CD14-positive monocyte (primary cell): ENCODE data around the gene PI4KA. TPM values are rescaled to one million over a fixed set of nuclear protein-coding genes. Genes with fewer than 3 reads are reported as not detected.
"Not testable (repeated sequence)": the region's sequence is repeated elsewhere in the genome, so short reads cannot be mapped to it uniquely, and the experiment has no call there.

Experiments
- DNase-seq, 3 donors: peaks; one replicate each; pipeline ENCODE4 v3.0.0-alpha.2; 2011 to 2022
- H2AFZ ChIP-seq: 2 replicates; pipeline ENCODE4 v1.6.0; 2012; ENCODE audit warnings: mild to moderate bottlenecking, low read depth, low read length, inconsistent platforms; ENCODE audit not compliant: insufficient read depth, poor library complexity, severe bottlenecking
- H3K27ac ChIP-seq, 2 donors: 1 replicate in 1 of 2; 2 replicates in 1 of 2; pipeline ENCODE4 v1.5.1; 2012 to 2013; ENCODE audit warnings: low read length in 2 of 2, control low read depth in 1 of 2, inconsistent platforms in 1 of 2, low read depth in 1 of 2, mild to moderate bottlenecking in 1 of 2
- H3K27me3 ChIP-seq, 2 donors: one replicate each; pipeline versions ENCODE4 v1.6.0 to v1.6.1; 2011 to 2013; ENCODE audit warnings: low read length in 2 of 2; ENCODE audit not compliant: control insufficient read depth in 2 of 2, insufficient read depth in 2 of 2
- H3K36me3 ChIP-seq, 2 donors: replicated peaks in 1 of 2; 1 replicate in 1 of 2; 2 replicates in 1 of 2; pipeline versions ENCODE4 v1.5.1 to v1.6.1; 2012 to 2013; ENCODE audit warnings: low read length in 2 of 2, control low read depth in 1 of 2, inconsistent platforms in 1 of 2, mild to moderate bottlenecking in 1 of 2; ENCODE audit not compliant: insufficient read depth in 2 of 2, control insufficient read depth in 1 of 2
- H3K4me1 ChIP-seq, 2 donors: 1 replicate in 1 of 2; 2 replicates in 1 of 2; pipeline versions ENCODE4 v1.5.1 to v1.6.1; 2012 to 2013; ENCODE audit warnings: low read length in 2 of 2, control low read depth in 1 of 2, inconsistent platforms in 1 of 2, mild to moderate bottlenecking in 1 of 2, moderate library complexity in 1 of 2; ENCODE audit not compliant: insufficient read depth in 2 of 2, control insufficient read depth in 1 of 2
- H3K4me2 ChIP-seq: replicated peaks from 2 replicates; pipeline ENCODE3; 2012; ENCODE audit warnings: low read length, moderate library complexity, mild to moderate bottlenecking; ENCODE audit not compliant: poor library complexity, severe bottlenecking; ENCODE audit errors: extremely low read depth
- H3K4me3 ChIP-seq, 3 experiments: fragments of 200-600 bp in 1 of 3; sonication (generic) in 1 of 3; replicated peaks in 1 of 3; 1 replicate in 2 of 3; 2 replicates in 1 of 3; pipeline ENCODE4 v1.5.1; 2011 to 2013; ENCODE audit warnings: low read length in 3 of 3, mild to moderate bottlenecking in 3 of 3, control low read depth in 2 of 3, low read depth in 2 of 3, inconsistent platforms in 1 of 3, moderate library complexity in 1 of 3
- H3K79me2 ChIP-seq: 2 replicates; pipeline ENCODE4 v1.6.0; 2012; ENCODE audit warnings: mild to moderate bottlenecking, control low read depth, inconsistent platforms, low read length, moderate library complexity; ENCODE audit not compliant: insufficient read depth
- H3K9ac ChIP-seq: 2 replicates; pipeline ENCODE4 v1.6.0; 2017; ENCODE audit warnings: low read length, mild to moderate bottlenecking; ENCODE audit not compliant: insufficient read depth, poor library complexity, severe bottlenecking
- H3K9me3 ChIP-seq, 2 donors: replicated peaks in 1 of 2; 1 replicate in 1 of 2; 2 replicates in 1 of 2; pipeline versions ENCODE4 v1.5.1 to v1.6.1; 2012 to 2013; ENCODE audit warnings: low read length in 2 of 2, control low read depth in 1 of 2; ENCODE audit not compliant: control insufficient read depth in 1 of 2, insufficient read depth in 1 of 2
- H4K20me1 ChIP-seq: 2 replicates; pipeline ENCODE4 v1.6.0; 2012; ENCODE audit warnings: mild to moderate bottlenecking, low read length, control low read depth, moderate library complexity; ENCODE audit not compliant: insufficient read depth
- H3K27ac Mint-ChIP-seq, 7 donors: one replicate each; pipeline ENCODE4 v1.8.0; 2020; ENCODE audit warnings: mild to moderate bottlenecking in 7 of 7, mixed read lengths in 7 of 7, moderate library complexity in 6 of 7, inconsistent platforms in 2 of 7
- H3K27me3 Mint-ChIP-seq, 3 donors: one replicate each; pipeline ENCODE4 v1.8.0; 2021 to 2022; ENCODE audit warnings: low read depth in 3 of 3, mild to moderate bottlenecking in 3 of 3, mixed read lengths in 3 of 3, moderate library complexity in 3 of 3, inconsistent platforms in 1 of 3
- H3K36me3 Mint-ChIP-seq, 2 donors: one replicate each; pipeline ENCODE4 v1.8.0; 2020; ENCODE audit warnings: mixed read lengths in 2 of 2, inconsistent platforms in 1 of 2, mild to moderate bottlenecking in 1 of 2
- H3K4me1 Mint-ChIP-seq: one replicate; pipeline ENCODE4 v1.8.0; 2020; ENCODE audit warnings: mild to moderate bottlenecking, mixed read lengths
- H3K4me3 Mint-ChIP-seq, 2 donors: one replicate each; pipeline ENCODE4 v1.8.0; 2020; ENCODE audit warnings: mild to moderate bottlenecking in 2 of 2, mixed read lengths in 2 of 2, moderate library complexity in 1 of 2
- H3K9me3 Mint-ChIP-seq, 7 donors: one replicate each; pipeline ENCODE4 v1.8.0; 2020 to 2022; ENCODE audit warnings: mixed read lengths in 7 of 7, mild to moderate bottlenecking in 6 of 7, moderate library complexity in 6 of 7, inconsistent platforms in 2 of 7
- CTCF ChIP-seq: fragments of 200-600 bp; IDR thresholded peaks from one replicate; pipeline ENCODE4 v1.8.0; 2022; ENCODE audit warnings: antibody characterized with exemption, mild to moderate bottlenecking
- WGBS: methylation state at CpG from one replicate; pipeline ENCODE4 v1.1.5; 2013; ENCODE audit warnings: missing lambda C conversion rate; ENCODE audit not compliant: insufficient coverage; 5-methylcytosine and 5-hydroxymethylcytosine counted together
- intact Hi-C, 2 donors: fragments of 100-400 bp; cut with micrococcal nuclease; formaldehyde crosslinking; loops; one replicate each; pipeline versions ENCODE4 v1.15.0 to v1.15.1; 2023
- polyA plus RNA-seq, 3 donors: library from polyadenylated mRNA; depleted of rRNA in 1 of 3; unstranded in 2 of 3; stranded (reverse) in 1 of 3; fragments of 300-500 nt in 2 of 3; fragments of >200 nt in 1 of 3; fragmentation: Illumina TruSeq in 2 of 3; gene quantifications; 1 replicate in 2 of 3; 2 replicates in 1 of 3; pipeline ENCODE4 v1.2.3, GENCODE V29; 2012 to 2021

PI4KA gene
- polyA plus RNA-seq, 3 donors: 22.8 to 74.4 (median 38.2) TPM

DNA sequence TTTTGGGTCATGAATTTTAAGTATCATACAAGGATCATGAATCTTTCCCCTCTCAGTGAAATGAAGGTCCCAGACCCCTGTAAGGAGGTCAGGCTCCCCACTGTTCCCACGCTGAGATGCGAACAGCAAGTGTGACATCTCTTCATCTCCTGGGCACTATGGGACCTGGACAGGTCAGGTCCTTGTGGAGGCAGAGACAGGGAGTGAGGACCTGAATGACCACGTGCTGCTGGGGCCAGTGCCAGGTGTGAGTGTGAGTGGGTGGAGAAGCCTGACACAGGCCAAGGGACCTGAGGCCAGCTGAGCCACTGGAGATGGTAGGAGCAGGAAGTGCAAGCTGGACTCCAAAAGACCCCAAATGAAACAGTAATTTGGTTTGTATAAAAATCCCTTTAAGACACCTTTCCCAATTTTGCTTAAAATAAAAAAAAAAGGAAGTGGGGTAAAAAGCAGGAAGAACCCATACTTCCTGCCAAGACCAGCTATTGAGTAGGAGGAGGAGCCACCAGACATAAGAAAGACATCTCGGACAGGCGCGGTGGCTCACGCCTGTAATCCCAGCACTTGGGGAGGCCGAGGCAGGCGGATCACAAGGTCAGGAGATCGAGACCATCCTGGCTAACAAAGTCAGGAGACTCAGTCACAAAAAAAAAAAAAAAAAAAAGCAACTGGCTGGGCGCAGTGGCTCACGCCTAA is 120.1 kb downstream of the PI4KA start:
- Mint-ChIP-seq H3K27ac (peak overlapping the region; percentile 61 to 92 (median 84)), H3K9me3 (peaks cover 1 to 13% (median 6%) of the 10 kb centered on the region in 7 donors), H3K4me3 (peak overlapping the region; percentile 54 to 73), H3K4me1 (peaks cover 22% of the 10 kb centered on the region), H3K27me3 (peaks cover 0 to 1% (median 0%) of the 10 kb centered on the region in 3 donors), H3K36me3 (peaks cover 45 to 50% of the 10 kb centered on the region in 2 donors)
- WGBS: 9% methylated on average over 7 of the region's 12 CpGs
- Histone ChIP-seq H4K20me1 (no peaks in the 10 kb centered on the region), H3K4me2 (peak overlapping the region; percentile 33), H3K36me3 (peaks cover 26 to 34% of the 10 kb centered on the region in 2 donors), H3K9me3 (peaks cover 0 to 3% of the 10 kb centered on the region in 2 donors), H2AFZ (no peak overlapping the region), H3K4me3 (no peak overlapping the region), H3K4me1 (peaks cover 12 to 13% of the 10 kb centered on the region in 2 donors), H3K79me2 (no peaks in the 10 kb centered on the region), H3K27me3 (no peaks in the 10 kb centered on the region), H3K27ac (peak overlapping the region; percentile 36 to 53), H3K9ac (no peak overlapping the region)
- intact Hi-C loops: no loop called here
- DNase-seq: peak; percentile 30 to 62 (median 55)
- no peak for TF ChIP-seq CTCF

GRCh38 chr22:20736891-20737290 is 121.7 kb downstream of the PI4KA start:
- peaks cover 18 to 27% of the 10 kb centered on the region in 2 donors for H3K36me3 ChIP-seq
- H3K9ac ChIP-seq, H3K27me3 Mint-ChIP-seq, H3K27ac ChIP-seq, DNase-seq, H2AFZ ChIP-seq, H3K4me3 ChIP-seq, H3K4me3 Mint-ChIP-seq, H4K20me1 ChIP-seq, H3K4me2 ChIP-seq, H3K27me3 ChIP-seq, H3K79me2 ChIP-seq, intact Hi-C loops, H3K9me3 ChIP-seq: not testable (repeated sequence)
- Mint-ChIP-seq H3K4me1 (peaks cover 22% of the 10 kb centered on the region), H3K36me3 (peaks cover 43 to 45% of the 10 kb centered on the region in 2 donors), H3K9me3 (peaks cover 1 to 13% (median 6%) of the 10 kb centered on the region in 7 donors), H3K27ac (peak overlapping the region in 1 of 7 donors; percentile 5)
- 94% methylated on average over 3 of the region's 3 CpGs for WGBS
- H3K4me1 ChIP-seq: peaks cover 12 to 13% of the 10 kb centered on the region in 2 donors

- H3K27ac ChIP-seq, H3K9me3 Mint-ChIP-seq: not testable (repeated sequence)
Measured at GRCh38 chr22:20735356-20736162, 123.1 kb downstream of the PI4KA start.

More at GRCh38 chr22:20735356-20736162, 123.1 kb downstream of the PI4KA start:
- H3K9me3 ChIP-seq, H2AFZ ChIP-seq, H3K4me2 ChIP-seq, DNase-seq, H3K4me3 ChIP-seq, H3K79me2 ChIP-seq, intact Hi-C loops, H3K27me3 ChIP-seq, H3K4me3 Mint-ChIP-seq, H3K9ac ChIP-seq, H3K27me3 Mint-ChIP-seq, H4K20me1 ChIP-seq: not testable (repeated sequence)
- Mint-ChIP-seq H3K4me1 (peaks cover 22% of the 10 kb centered on the region), H3K36me3 (peaks cover 34 to 40% of the 10 kb centered on the region in 2 donors), H3K27ac (peak overlapping the region in 1 of 7 donors; percentile 32)
- Histone ChIP-seq H3K36me3 (peaks cover 12 to 18% of the 10 kb centered on the region in 2 donors), H3K4me1 (peaks cover 12 to 13% of the 10 kb centered on the region in 2 donors)
- WGBS: 94% methylated on average over 3 of the region's 15 CpGs
